A673 (cell line): Measurements from ENCODE around the gene PIN4. TPM values are rescaled to one million over a fixed set of nuclear protein-coding genes. Genes with fewer than 3 reads are reported as not detected.

Experiments
- BruUV-seq: library from RNA; stranded (reverse); fragments of 400-500 nt; replicated peaks from 2 replicates; lab custom pipeline; 2021; lab: Mats Ljungman, UMichigan
- CTCF ChIA-PET: fragments of 300-600 bp; sonication (Branson Sonifier 250); formaldehyde crosslinking; loops from one replicate; lab custom pipeline; 2022; ENCODE audit warnings: antibody characterized with exemption; lab: Charles Lee
- POLR2A ChIA-PET: fragments of 300-600 bp; sonication (Branson Sonifier 250); formaldehyde crosslinking; loops from one replicate; lab custom pipeline; 2022; ENCODE audit warnings: antibody characterized with exemption; ENCODE audit not compliant: low non-redundant PET; lab: Charles Lee
- DNase-seq: peaks from one replicate; pipeline ENCODE4 v3.0.0-alpha.2; 2015; ENCODE audit warnings: low spot score
- H3K27ac ChIP-seq: fragments of 200-600 bp; sonication (generic); 2 replicates; pipeline ENCODE4 v1.5.1; 2016; ENCODE audit warnings: mixed run types, low read depth, mild to moderate bottlenecking, mixed read lengths, antibody characterized with exemption, low read length; ENCODE audit not compliant: poor library complexity, severe bottlenecking
- H3K27me3 ChIP-seq: fragments of 200-600 bp; sonication (generic); replicated peaks from 2 replicates; pipeline ENCODE4 v1.6.1; 2017; ENCODE audit warnings: mixed run types, low read depth, mild to moderate bottlenecking, mixed read lengths, antibody characterized with exemption, low read length; ENCODE audit not compliant: insufficient read depth, poor library complexity
- H3K36me3 ChIP-seq: fragments of 200-600 bp; sonication (generic); 2 replicates; pipeline ENCODE4 v1.6.1; 2016; ENCODE audit warnings: mixed run types, mild to moderate bottlenecking, mixed read lengths, antibody characterized with exemption, low read length; ENCODE audit not compliant: insufficient read depth, poor library complexity, severe bottlenecking
- H3K4me1 ChIP-seq: fragments of 200-600 bp; sonication (generic); 2 replicates; pipeline ENCODE4 v1.6.1; 2017; ENCODE audit warnings: mixed run types, mild to moderate bottlenecking, mixed read lengths, antibody characterized with exemption, low read length; ENCODE audit not compliant: insufficient read depth, poor library complexity, severe bottlenecking
- H3K4me3 ChIP-seq: fragments of 200-600 bp; sonication (generic); 2 replicates; pipeline ENCODE4 v1.5.1; 2016; ENCODE audit warnings: low read depth, mixed run types, mild to moderate bottlenecking, mixed read lengths, low read length; ENCODE audit not compliant: poor library complexity, severe bottlenecking
- H3K9me3 ChIP-seq: fragments of 200-600 bp; sonication (generic); 2 replicates; pipeline ENCODE4 v1.6.1; 2016; ENCODE audit warnings: mixed run types, low read depth, mild to moderate bottlenecking, mixed read lengths, antibody characterized with exemption, low read length; ENCODE audit not compliant: poor library complexity, severe bottlenecking
- EZH2 ChIP-seq: fragments of 200-600 bp; sonication (generic); IDR thresholded peaks from 2 replicates; pipeline ENCODE4 v1.6.1; 2017; ENCODE audit warnings: borderline replicate concordance, low read depth, mild to moderate bottlenecking, mixed read lengths, antibody characterized with exemption, low read length; ENCODE audit not compliant: poor library complexity, severe bottlenecking
- intact Hi-C: fragments of 100-400 bp; cut with micrococcal nuclease; formaldehyde crosslinking; loops from one replicate; pipeline ENCODE4 v1.10.0; 2022; ENCODE audit not compliant: unreplicated experiment
- total RNA-seq: library from RNA; stranded (reverse); gene quantifications from 2 replicates; pipeline ENCODE4 v1.2.3, GENCODE V29; 2021
- TF ChIP-seq, protein P1 (sequence below): fragments of 300-800, 200-600 bp; sonication (generic); conservative IDR thresholded peaks from 2 replicates; pipeline ENCODE4 v1.5.1; 2017; ENCODE audit warnings: low read depth, mild to moderate bottlenecking, antibody characterized with exemption, low read length, moderate library complexity, mixed read lengths

Gene PIN4
- total RNA-seq, 1 experiment from 2014 or later = 20.0 TPM

DNA sequence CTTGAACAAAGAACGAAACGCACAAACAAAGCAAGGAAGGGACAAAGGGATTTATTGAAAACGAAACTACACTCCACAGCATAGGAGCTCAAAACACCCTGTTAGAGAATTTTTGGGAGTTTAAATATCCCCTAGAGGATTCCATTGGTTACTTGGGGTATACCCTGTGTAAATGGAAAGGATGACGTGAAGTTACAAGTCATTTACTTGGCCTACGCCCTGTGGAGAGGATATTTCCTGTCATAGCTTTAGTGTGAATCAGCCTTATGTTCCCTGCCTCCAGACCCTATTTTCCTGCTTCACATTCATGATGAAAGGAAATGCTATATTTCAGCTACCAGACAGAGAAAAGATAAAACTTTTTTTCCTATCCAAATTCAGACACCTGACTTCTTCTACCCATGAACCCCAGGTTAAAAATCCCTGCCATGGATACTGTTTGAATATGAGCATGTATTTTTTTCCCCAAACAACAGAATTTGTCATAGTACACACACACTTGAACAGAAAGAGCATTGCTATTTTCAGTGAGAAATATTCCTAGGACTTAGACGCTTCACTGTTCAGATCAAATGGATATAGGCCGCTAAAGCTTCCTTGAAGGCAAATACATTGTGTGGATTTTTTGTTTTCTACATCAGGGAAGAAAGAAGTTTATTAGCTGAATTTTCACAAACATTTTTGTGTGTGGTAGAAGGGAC is 20.4 kb downstream of the PIN4 start:
- TSS peak; percentile 39 for BruUV-seq
- ChIA-PET POLR2A (no interaction called here), CTCF (no interaction called here)
- intact Hi-C loops = no loop called here
- H3K9me3 ChIP-seq = no peaks in the 10 kb centered on the region
- DNase-seq = peak; percentile 80
- TF ChIP-seq, protein P1, sequence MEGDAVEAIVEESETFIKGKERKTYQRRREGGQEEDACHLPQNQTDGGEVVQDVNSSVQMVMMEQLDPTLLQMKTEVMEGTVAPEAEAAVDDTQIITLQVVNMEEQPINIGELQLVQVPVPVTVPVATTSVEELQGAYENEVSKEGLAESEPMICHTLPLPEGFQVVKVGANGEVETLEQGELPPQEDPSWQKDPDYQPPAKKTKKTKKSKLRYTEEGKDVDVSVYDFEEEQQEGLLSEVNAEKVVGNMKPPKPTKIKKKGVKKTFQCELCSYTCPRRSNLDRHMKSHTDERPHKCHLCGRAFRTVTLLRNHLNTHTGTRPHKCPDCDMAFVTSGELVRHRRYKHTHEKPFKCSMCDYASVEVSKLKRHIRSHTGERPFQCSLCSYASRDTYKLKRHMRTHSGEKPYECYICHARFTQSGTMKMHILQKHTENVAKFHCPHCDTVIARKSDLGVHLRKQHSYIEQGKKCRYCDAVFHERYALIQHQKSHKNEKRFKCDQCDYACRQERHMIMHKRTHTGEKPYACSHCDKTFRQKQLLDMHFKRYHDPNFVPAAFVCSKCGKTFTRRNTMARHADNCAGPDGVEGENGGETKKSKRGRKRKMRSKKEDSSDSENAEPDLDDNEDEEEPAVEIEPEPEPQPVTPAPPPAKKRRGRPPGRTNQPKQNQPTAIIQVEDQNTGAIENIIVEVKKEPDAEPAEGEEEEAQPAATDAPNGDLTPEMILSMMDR = no peak
- no peak for TF ChIP-seq EZH2
- H3K4me1 ChIP-seq = peaks cover 5% of the 10 kb centered on the region
- H3K36me3 ChIP-seq = peaks cover 7% of the 10 kb centered on the region
- no peak overlapping the region for H3K4me3 ChIP-seq
- peak overlapping the region; percentile 67 for H3K27ac ChIP-seq
- H3K27me3 ChIP-seq = no peaks in the 10 kb centered on the region

DNA sequence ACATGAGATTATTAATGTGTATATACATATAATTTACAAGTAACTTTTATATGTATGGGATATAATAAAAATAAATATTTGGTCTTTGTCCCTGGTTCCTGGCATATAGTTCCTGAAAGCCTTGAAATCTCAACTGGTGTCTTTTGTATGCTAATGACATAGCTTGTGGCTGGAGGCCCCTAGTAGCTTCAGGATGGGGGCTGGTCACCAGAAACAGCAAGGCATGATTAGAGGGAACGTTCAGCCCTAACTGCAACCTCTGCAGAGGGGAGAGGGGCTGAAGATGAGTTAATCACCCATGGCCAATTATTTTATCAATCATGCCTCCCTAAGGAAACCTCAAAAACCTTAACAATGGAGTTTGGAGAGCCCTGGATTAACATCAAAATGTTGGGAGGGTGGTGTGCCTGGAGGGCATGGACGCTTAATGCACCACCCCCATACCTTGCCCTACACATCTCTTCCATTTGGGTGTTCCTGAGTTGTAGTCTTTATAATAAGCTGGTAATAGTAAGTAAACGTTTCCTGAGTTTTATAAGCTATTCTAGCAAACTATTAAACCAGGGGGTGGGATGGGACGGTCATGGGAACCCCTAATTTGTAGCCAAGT is 21.3 kb downstream of the PIN4 start:
- ChIA-PET CTCF (no interaction called here), POLR2A (no interaction called here)
- Histone ChIP-seq H3K4me3 (no peak overlapping the region), H3K27ac (no peak overlapping the region), H3K9me3 (no peaks in the 10 kb centered on the region), H3K27me3 (no peaks in the 10 kb centered on the region), H3K4me1 (peaks cover 5% of the 10 kb centered on the region), H3K36me3 (peaks cover 6% of the 10 kb centered on the region)
- TF ChIP-seq, protein P1 = no peak
- no peak for TF ChIP-seq EZH2
- BruUV-seq = no TSS peak
- intact Hi-C loops = no loop called here
- DNase-seq = no peak

- intact Hi-C loops = no loop called here
- ChIA-PET POLR2A (no interaction called here), CTCF (no interaction called here)
- H3K4me1 ChIP-seq = peaks cover 5% of the 10 kb centered on the region
- BruUV-seq = no TSS peak
- H3K27me3 ChIP-seq = no peaks in the 10 kb centered on the region
- H3K4me3 ChIP-seq = no peak overlapping the region
- no peak for DNase-seq
- H3K36me3 ChIP-seq = peaks cover 6% of the 10 kb centered on the region
- TF ChIP-seq EZH2 = no peak
- TF ChIP-seq, protein P1 = no peak
- no peaks in the 10 kb centered on the region for H3K9me3 ChIP-seq
- H3K27ac ChIP-seq = no peak overlapping the region
Measured at GRCh38 chrX:72203421-72203820, 21.9 kb downstream of the PIN4 start.
